ENCODE data around the gene ATG9B.
A peak's percentile ranks its signal among the peaks of the same experiment; 100 is the strongest.

ATG9B gene

DNA sequence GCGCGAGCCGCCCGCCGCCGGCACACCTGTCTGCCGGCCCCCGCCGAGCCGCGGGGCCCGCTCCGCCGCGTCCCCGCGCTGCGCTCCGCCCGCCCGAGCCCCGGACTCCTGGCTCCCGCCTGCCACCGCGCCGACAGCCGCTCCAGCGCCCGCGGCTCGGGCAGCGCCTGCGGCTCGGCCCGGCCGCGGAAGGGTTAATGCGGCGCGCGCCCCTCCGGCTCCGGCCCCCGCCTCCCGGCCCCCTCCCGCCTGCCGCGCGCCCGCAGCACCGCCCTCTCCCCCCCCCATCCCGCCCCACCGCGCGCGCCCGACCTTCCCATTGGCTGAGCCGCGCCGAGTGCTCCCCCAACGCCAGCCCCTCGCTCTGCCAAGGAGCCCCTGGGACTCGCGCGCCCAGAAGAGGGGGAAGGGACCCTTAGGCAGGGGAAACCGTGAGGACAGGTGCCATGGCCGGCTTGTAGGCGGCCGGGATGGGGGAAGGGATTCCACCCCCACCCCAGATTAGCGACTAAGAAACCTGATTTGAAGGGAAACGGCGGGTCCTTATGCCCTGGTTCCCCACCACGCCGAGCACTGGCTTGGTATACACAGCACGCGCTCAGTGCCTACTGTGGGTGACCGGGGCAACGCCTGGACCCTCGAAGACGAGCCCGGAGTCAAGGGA, 46.0 kb downstream of the ATG9B start, which contains the start of gene KCNH2:
Gene KCNH2, minus strand, starts transcription at position 196 of the 664 bp plus-strand sequence. CDS start 408 bp downstream, outside the sequence.
- no peak for DNase-seq (ENCODE audit: low read depth)

DNA sequence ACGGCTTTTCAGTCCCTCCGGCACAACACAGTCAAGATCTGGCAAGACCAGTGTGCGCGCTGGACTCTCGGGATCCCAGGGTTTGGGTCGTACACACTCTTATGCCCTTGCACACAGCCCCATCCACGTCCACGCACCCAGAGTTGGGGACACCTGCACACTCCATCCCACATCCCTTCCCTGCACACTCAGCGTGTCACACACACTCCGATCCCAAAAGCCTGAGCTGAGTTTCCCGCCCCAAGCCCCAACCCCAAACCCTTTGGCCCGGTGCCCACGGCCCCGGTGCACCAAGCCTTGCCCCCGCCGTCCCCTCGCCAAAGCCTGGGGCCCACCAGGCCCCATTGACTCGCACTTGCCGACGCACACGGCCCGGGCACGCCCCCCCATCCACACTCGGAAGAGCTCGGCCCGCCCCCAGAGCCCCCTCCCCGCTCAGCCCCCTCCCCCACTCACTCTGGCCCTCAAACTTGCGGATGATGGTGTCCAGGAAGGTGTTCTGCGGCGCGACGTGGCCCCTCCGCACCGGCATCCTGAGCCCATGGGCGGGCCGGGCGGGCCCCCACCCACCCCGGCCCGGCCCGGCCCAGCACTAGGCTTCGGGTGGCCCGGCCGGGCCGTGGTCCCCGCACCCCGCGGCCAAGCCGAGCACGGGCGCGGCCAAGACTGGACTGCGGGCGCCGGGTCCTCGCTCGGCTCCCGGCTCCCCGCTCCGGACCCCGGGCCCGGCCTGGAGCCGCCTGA, 46.7 kb downstream of the ATG9B start:
- no peak for DNase-seq (ENCODE audit: low read depth)

DNA sequence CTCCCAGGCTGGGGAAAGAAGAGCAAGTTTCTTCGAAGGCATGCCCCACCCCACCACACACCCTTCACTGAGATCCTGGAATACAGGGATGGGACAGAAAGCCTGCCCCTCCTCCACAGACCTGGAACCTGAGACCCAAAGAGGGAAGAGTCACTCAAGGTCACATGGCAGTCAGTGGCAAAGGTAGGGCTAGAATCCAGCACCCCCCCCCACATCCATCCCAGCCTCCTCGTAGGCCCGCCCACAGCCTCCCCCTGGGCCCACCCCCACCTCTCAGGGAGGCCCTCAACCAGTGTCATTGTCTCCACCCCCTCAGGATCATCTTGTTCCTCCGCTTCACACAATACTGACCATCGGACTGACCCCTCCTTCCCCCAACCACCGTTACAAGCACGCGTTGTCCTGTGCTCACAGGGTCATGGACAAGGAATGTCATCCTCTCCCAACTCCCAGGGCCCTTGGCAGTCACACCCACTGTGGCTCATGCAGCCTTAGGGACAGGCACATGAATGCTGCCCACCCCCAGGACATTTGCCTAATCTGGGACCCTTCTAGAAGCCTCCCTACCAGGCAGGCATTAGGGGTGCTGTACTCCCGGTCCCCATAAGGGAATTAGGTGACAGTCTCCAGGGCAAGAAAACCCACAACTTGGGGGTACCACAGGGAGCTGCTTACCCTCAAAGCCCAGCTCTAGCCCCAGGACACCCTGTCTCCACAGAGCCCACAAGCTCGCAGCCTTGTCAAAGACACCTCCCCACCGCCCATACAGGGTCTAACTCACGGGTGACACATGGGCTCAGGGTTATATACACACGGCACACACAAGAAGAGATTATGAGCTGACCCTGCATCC, 47.5 kb downstream of the ATG9B start:
- no peak for DNase-seq (ENCODE audit: low read depth)

DNA sequence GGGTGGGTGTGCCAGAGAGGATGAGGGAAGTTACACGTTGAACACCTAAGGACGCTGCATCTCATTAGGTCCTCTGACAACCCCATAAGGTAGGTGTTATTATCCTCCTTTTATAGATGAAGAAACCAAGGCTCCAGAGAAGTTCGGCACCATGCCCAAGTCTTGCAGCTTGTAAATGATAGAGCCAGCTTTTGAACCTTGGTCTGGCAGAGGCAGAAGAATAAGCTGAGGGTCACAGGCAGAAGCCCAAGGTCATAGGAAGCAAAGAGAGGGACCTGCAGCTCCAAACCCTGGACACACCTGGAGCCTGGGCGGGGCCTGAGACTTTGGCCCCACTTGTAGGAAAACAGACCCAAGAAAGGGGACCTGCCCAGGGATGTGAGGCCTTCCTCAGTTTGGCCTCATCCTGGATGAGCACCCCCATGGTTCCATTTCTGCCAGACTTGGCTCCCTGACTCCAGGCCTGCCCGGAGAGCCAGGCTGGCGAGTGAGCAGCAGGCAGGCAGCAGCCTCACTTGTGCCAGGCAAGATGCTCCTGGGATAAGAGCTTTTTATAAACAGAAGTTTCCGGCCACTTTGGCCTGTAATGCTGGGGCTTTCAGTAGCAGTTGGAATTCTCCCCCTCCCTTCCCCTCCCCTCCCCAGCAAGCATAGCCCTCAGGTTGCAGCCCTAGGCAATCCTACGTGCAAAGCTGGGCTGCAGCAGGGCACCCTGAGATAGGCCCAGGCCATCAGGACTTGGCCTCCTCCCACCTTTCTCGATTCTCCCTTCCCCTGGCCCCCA, 48.6 kb downstream of the ATG9B start:
- DNase-seq (ENCODE audit: low read depth), result no peak

DNA sequence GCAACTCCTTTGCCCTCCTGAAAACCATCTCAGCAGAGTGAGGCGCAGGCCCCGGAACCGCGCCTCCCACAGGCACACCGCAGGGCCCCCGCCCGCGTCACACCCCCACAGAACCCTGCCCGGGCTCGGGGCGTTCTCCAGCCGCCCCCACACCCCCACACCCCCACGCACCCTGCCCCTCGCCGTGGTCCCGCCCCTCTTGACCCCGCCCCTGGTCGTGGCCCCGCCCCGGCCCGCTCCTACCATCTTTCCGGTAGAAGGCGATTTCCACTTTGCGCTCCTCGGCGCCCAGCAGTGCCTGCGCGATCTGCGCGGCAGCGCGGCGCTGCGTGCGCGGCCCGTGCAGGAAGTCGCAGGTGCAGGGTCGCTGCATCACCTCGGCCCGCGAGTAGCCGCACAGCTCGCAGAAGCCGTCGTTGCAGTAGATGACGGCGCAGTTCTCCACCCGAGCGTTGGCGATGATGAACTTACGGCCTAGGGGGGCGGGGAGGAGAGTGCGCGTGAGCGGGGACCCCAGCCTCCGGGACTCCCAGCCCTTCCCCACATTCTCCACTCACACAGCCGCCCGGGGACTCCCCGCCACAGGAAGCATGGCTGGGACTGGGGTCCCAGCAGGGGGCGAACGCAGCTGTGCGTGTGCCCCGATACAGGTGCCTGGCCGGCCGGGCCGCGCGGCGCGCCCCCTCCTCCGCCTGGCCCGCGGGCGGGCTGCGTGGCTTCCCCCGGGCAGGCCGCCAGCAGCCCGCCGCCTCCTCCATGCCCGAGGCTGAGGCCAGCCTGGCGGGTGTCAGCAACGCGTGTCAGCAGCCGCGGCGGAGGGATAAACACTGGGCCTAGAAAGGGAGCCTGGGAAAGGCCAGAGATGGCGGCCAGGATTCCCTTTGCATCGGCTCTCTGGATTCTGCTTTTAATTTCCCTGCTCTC, 49.6 kb downstream of the ATG9B start:
- DNase-seq (ENCODE audit: low read depth), result no peak

DNA sequence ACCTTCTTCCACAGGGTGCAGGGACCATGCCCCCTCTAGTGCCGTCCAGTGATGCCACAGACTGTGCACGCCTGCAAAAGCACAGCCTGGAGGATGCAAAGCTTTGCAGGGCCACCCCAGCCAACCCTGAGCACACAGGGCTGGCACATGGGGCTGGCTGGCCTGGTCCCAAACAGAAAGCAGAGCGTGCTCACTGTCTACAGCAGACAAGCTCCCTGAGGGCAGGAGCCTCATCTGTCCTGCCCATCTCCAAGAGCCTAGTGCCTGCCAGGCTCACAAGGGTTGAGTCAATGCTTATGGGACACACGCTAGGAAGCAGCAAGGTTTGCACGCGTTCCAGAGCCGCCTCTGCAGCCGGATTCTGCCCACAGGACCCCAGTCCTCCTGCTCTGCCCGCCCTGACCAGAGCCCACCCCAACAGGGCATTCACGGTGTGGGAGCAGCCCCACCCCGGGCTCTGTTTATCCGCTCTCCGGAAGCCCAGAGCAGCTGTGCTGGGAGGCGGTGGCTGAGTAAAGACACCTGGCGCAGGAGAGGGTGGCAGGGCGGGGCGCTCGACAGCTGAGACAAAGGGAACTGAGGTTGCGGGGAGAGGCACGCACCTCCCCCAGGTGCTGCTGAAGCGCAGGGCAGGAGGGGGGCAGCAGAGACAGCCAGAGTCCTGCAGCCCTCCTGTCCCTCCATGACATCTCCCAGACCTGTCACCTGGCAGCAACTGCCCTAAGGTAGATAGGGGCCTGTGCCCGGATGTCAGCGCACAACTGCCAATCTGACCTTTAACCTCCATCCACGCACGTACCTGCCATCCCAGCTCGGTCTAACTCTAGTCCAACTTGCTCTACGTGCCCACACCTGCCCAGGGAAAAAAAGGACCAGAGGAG, 50.5 kb downstream of the ATG9B start:
- DNase-seq (ENCODE audit: low read depth), result no peak

DNA sequence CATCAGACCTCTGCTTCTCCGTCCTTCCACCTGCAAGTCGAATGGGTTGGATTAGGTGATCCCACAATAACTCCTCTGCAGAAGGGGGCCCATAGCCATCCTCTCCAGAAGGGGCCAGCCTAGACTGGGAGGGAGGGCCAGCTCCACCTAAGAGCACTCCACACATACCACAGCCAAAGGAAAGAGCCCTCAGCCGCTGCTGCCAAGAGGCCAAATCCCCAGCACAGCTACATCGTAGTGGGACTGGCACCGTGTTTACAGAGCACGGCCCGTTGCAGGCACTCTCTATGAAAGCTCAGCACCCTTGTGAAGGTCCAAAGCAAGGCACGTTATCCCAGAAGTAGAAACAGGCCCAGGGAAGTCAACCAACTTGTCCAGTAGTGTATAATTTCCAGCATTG, 51.6 kb downstream of the ATG9B start:
- DNase-seq (ENCODE audit: low read depth), result no peak

DNA sequence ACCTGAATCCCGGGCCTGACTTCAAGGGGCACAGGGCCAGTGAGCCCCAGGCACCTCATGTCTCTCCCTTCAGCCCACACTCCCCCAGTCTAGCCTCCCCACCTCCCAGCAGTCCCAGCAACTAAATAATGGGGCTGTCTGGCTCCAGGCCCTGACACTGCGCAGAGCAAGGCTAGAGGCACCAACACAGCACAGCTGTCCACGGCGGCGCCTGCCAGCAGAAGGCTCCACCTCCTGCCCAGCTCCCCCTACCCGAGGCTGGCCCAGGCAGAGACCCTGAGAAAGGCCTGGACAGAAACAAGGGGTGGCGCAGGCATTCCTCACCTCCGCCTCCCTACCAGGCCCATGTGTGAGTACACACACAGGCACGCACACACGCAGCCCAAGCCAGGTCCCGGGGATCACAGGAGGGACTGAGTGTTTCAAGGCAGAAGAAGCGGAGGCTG, 52.2 kb downstream of the ATG9B start:
- DNase-seq (ENCODE audit: low read depth), result peak; percentile 47

DNA sequence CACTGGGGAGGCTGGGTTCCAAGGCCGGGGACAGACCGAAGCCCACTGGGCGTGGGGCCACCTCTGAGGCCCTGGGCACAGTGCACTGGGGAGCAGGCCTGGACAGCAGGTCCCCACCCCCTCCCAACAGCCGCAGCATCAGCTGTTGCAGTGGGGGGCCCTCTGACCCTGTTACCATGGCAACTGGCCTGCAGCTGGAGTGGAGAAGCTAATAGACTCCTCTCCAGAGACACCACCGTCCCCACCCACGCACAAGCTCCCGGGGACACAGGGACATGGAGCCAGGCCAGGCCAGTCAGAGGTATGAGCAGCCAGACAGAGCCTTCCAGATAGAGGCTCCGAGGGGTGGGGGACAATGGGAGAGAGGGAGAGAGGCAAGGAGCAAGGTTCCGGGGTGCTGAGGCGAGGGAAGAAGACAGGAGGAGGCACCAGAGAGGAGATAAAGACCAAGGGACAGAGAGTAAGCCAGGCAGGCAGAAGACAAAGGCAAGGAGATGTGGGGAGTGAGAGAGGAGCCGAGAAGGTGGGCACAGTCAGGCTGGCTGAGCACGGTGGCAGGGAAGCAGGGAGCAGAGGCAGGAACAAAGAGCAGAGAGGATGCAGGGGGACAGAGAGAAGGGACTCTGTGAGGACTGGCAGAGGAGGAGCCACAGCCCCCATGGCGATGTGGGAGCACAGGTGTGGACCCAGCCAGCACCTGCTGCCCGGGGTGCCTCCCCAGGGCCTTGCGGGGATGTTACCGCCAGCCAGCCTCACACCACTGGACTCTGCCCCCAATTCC, 52.9 kb downstream of the ATG9B start:
- DNase-seq (ENCODE audit: low read depth), result no peak

DNA sequence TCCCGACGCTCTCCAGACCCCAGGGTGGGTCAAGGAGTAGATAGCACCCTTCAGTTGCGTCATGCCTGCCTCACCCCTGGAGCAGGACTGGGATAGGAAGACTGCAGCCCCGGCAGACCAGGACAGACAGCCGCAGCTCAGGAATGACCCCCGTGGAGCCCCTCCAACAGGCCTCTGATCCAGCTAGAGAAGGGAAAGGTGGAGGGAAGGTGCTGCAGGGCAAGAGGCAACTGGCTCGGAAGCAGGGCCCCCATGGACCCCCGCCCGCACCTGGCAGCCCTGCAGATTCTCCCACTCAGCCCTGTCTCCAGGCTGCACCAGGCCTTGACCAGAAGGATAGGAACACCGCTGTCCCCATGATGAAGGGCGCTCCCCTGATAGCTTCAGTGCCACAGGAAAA, 53.9 kb downstream of the ATG9B start:
- no peak for DNase-seq (ENCODE audit: low read depth)

DNA sequence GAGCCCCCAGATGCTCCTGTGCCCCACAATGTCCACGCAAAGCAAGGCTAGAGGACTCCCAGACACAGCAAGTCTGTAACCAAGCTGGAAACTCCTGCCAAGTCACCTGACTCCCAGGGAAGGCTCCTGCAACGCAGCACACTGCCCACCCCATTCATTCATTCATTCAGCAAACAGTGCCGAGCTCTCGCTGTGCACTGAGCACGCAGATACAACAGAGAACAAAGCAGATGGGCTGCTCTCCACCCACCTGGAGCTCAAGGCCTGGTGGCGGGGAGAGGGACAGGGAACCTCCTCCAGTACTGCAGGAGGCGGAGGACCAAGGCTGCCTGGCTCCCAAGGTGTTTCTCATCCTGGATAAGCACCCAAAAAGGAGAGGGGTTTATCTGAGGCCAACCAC, 54.8 kb downstream of the ATG9B start:
- no peak for DNase-seq (ENCODE audit: low read depth)

DNA sequence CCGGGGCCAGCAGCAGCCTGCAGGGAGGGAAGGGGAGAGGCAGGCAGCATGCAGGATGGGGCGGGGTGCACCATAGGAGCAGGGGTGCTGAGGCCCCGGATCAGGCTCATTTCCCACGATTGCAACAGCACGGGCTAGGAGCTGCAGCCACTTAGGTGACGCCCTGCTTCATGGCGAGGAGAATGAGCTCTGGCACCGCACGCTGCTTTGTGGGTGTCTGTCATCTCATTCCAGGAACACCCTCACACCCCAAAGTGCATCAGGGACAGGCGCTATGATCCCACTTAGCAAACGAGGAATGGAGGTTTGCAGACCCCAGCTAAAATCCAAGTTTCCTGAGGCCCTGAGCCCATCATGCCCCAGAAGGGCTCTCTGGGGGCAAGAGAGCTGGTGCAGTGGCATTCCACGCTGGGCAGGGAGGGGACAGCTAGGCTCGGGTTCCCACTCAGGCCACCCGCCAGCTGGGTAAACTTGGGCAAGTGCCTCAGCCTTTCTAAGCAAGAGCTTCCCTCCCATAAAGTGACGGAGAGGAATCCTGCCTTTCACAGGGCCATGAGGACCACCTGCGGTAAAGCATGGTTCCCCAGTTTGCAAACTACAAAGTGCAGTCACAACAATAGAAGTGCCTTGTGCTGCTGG, 55.4 kb downstream of the ATG9B start:
- no peak for DNase-seq (ENCODE audit: low read depth)

DNA sequence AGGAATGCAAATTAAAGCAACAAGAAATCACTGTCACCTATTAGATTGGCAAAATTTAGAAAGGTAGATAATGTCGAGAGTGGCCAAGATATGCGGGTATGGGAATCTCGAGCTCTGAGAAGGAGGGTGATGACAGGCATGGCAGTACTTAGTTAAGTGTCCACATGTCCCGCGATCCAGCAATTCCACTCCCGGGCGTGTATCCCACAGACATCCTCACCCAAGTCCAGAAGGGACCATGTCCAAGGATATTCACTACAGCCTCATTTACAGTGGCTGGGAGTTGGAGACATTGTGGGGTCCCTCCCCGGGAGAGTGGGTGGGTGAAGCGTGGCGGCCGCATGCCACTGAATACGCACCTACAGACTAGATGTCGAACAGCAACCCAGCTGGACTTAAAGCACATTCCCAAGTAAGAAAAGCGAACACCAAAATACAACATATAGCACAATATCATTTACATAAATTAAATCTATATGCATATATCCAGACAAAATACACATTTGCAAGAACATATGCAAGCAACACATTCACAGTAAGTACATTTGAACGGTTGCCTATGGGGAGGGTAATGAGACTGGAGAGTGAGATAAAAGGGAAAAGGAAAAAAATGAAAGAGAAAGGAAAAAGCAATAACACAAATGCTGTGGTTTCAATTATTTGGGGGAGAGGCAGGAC, 56.1 kb downstream of the ATG9B start:
- DNase-seq (ENCODE audit: low read depth), result no peak

DNA sequence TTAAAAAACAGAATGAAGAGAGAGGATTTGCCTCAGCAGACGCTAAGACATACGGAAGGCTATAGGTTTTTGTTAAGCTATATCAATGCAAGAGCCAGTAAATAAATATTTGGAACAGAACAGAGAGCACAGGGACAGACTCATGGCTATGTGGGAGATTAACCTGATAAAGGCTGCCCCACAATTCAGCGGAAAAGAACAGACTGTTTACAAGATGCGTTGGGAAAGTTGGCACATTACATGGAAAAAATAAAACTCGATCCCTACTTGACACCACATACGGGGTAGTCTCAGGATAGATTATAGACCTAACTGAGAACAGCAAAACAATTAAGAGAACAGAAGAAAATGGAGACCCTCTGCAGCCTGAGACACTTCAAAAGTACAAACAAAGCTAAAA, 56.9 kb downstream of the ATG9B start:
- no peak for DNase-seq (ENCODE audit: low read depth)

DNA sequence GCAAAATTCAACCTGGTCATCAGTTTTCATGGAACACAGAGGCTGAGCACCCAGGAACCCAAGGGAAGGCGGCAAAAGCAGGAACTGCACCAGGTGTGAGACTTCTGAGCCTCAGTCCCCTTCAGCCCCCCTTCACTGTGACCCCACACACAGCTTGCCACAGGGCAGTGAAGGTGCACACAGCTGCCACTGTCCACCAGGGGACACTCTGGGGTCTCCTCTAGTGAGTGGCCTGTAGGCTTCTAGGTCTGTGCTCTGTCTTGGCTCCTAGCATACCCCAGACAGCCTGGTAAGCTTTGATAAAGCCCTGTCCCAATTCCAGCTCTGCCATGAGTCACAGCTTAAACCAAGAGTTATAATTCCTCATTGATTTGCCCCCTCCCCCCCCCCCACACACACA, 58.3 kb downstream of the ATG9B start:
- no peak for DNase-seq (ENCODE audit: low read depth)

DNA sequence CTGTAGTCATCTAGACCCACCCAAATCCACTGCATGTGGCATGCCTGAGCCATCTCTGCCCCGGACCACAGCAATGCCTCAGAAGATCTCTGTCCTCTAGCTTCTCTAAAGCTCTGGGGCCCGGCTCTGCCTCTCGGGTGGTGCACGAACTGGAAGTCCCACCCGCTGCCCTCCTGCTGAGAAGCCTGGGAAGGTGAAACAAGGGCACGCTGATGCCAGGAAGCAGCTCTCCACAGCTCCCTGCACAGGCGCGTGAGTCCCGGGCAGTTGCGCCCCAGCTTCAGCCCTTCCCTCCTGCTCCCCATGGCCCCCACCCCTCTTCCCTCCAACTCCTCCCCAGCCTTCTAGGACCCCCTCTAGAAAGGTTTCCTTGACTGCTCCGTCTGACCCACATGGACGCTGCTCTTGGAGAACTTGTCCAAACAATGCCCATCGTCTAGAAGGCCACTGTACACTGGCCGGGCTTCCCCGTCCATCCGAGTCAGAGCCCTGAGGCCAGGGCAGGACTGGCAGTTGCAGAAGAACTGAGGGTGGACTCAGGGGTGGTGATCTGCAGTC, 58.9 kb downstream of the ATG9B start:
- no peak for DNase-seq (ENCODE audit: low read depth)
